Measurements from ENCODE around the gene RAF1. TPM values are rescaled to one million over a fixed set of nuclear protein-coding genes. Genes with fewer than 3 reads are reported as not detected.

The RAF1 gene
- total RNA-seq, 1 experiment from 2014 or later = 64.3 TPM

GRCh38 chr3:12695916-12696315 lies 32.0 kb upstream of the RAF1 start:
- H3K27ac ChIP-seq (ENCODE audit: low read depth, low read length) = no peak overlapping the region
- H3K36me3 ChIP-seq (ENCODE audit: control insufficient read depth in 1 of 2, insufficient read depth in 2 of 2, low read length in 2 of 2) = no peaks in the 10 kb centered on the region
- H3K4me2 ChIP-seq (ENCODE audit: low read length) = no peak overlapping the region
- BruUV-seq (replicated peaks) = no TSS peak
- no peaks in the 10 kb centered on the region for H4K20me1 ChIP-seq (ENCODE audit: insufficient read depth)
- no peaks in the 10 kb centered on the region for H3K9me2 ChIP-seq (ENCODE audit: insufficient read depth)
- no peak overlapping the region for H2AFZ ChIP-seq (ENCODE audit: low read depth, low read length, poor library complexity, severe bottlenecking)
- ChIA-PET RAD21 (ENCODE audit: low non-redundant PET in 1 of 2, low total read pairs in 2 of 2, uncharacterized antibody in 2 of 2, unreplicated experiment in 2 of 2) (no interaction called here), CTCF (no interaction called here), POLR2A (no interaction called here)
- no peak overlapping the region for H3K9ac ChIP-seq (ENCODE audit: low read length)
- H3K4me3 ChIP-seq (replicated peaks in 1 of 2; ENCODE audit: low read depth in 1 of 2, low read length in 2 of 2) = no peak overlapping the region
- no peaks in the 10 kb centered on the region for H3K9me3 ChIP-seq (ENCODE audit: control insufficient read depth in 1 of 2, insufficient read depth in 1 of 2, low read depth in 1 of 2, low read length in 2 of 2)
- intact Hi-C loops (cut with micrococcal nuclease) = no loop called here
- H3K27me3 ChIP-seq (ENCODE audit: insufficient read depth, low read length) = no peaks in the 10 kb centered on the region
- peaks cover 8 to 17% of the 10 kb centered on the region in 2 experiments; a peak in 3 of 4 replicates for H3K4me1 ChIP-seq (ENCODE audit: control insufficient read depth in 1 of 2, insufficient read depth in 2 of 2, low read length in 2 of 2)
- DNase-seq (ENCODE audit: low read depth, low spot score) (no peak), ATAC-seq (no peak)
- H3K79me2 ChIP-seq (ENCODE audit: insufficient read depth, low read length) = no peaks in the 10 kb centered on the region
- no peak for TF ChIP-seq RAD21 (IDR thresholded peaks at IDR 0.05; ENCODE audit: low read depth)
- TF ChIP-seq EZH2 (IDR thresholded peaks at IDR 0.05) = no peak

- H3K36me3 ChIP-seq (ENCODE audit: control insufficient read depth in 1 of 2, insufficient read depth in 2 of 2, low read length in 2 of 2) = no peaks in the 10 kb centered on the region
- BruUV-seq (replicated peaks) = no TSS peak
- ATAC-seq (no peak), DNase-seq (ENCODE audit: low read depth, low spot score) (no peak)
- H2AFZ ChIP-seq (ENCODE audit: low read depth, low read length, poor library complexity, severe bottlenecking) = peak overlapping the region; percentile 46
- H3K79me2 ChIP-seq (ENCODE audit: insufficient read depth, low read length) = no peaks in the 10 kb centered on the region
- H3K4me2 ChIP-seq (ENCODE audit: low read length) = no peak overlapping the region
- no peaks in the 10 kb centered on the region for H3K9me3 ChIP-seq (ENCODE audit: control insufficient read depth in 1 of 2, insufficient read depth in 1 of 2, low read depth in 1 of 2, low read length in 2 of 2)
- H3K9ac ChIP-seq (ENCODE audit: low read length) = no peak overlapping the region
- RAD21 ChIA-PET (ENCODE audit: low non-redundant PET in 1 of 2, low total read pairs in 2 of 2, uncharacterized antibody in 2 of 2, unreplicated experiment in 2 of 2) = no interaction called here
- POLR2A ChIA-PET = interaction anchor here (1.0 kb wide), 1 partner anchor 31 kb away, joined by 3 read pairs; the partner anchor contains the start of gene RAF1
- no peaks in the 10 kb centered on the region for H3K9me2 ChIP-seq (ENCODE audit: insufficient read depth)
- H4K20me1 ChIP-seq (ENCODE audit: insufficient read depth) = no peaks in the 10 kb centered on the region
- peaks cover 8 to 17% of the 10 kb centered on the region in 2 experiments; a peak in 3 of 4 replicates for H3K4me1 ChIP-seq (ENCODE audit: control insufficient read depth in 1 of 2, insufficient read depth in 2 of 2, low read length in 2 of 2)
- CTCF ChIA-PET = interaction anchor here (0.8 kb wide), 1 partner anchor 11 kb away, joined by 3 read pairs; no protein-coding TSS in a partner anchor
- intact Hi-C loops (cut with micrococcal nuclease) = no loop called here
- no peaks in the 10 kb centered on the region for H3K27me3 ChIP-seq (ENCODE audit: insufficient read depth, low read length)
- no peak overlapping the region for H3K27ac ChIP-seq (ENCODE audit: low read depth, low read length)
- no peak overlapping the region for H3K4me3 ChIP-seq (replicated peaks in 1 of 2; ENCODE audit: low read depth in 1 of 2, low read length in 2 of 2)
- TF ChIP-seq YY1 (IDR thresholded peaks at IDR 0.05; ENCODE audit: extremely low read depth, insufficient replicate concordance, low read depth, low read length) (no peak), ZFX (IDR thresholded peaks at IDR 0.05) (no peak), SP1 (IDR thresholded peaks at IDR 0.05; ENCODE audit: low read depth) (no peak), JUND (IDR thresholded peaks at IDR 0.05) (no peak), ATF3 (IDR thresholded peaks at IDR 0.05) (no peak), EZH2 (IDR thresholded peaks at IDR 0.05) (no peak), ELF1 (IDR thresholded peaks at IDR 0.05; ENCODE audit: borderline replicate concordance, low read depth) (no peak), CEBPB (IDR thresholded peaks at IDR 0.05; ENCODE audit: low read depth) (no peak), RAD21 (IDR thresholded peaks at IDR 0.05; ENCODE audit: low read depth) (no peak), REST (IDR thresholded peaks at IDR 0.05; ENCODE audit: low read depth) (no peak), MAX (IDR thresholded peaks at IDR 0.05) (no peak), ZNF274 (IDR thresholded peaks at IDR 0.05; ENCODE audit: low read depth, low read length) (no peak), POLR2A (IDR thresholded peaks at IDR 0.05; ENCODE audit: borderline replicate concordance, extremely low read depth, insufficient read depth, insufficient read length) (no peak), ZBTB33 (IDR thresholded peaks at IDR 0.05; ENCODE audit: extremely low read depth, insufficient replicate concordance, low read length) (no peak)
Observed at GRCh38 chr3:12695112-12695511, 31.2 kb upstream of the RAF1 start.
